ENCODE data around the gene SMURF2.

GRCh38 chr17:64702815-64703214 is 40.7 kb upstream of the SMURF2 start:
- TF ChIP-seq CTCF (IDR thresholded peaks at IDR 0.05) = no peak
- TF ChIP-seq EZH2phosphoT487 (IDR thresholded peaks at IDR 0.05) = no peak

Data from neural progenitor cell (in vitro differentiated cells).